GM12874 (cell line): Measurements from ENCODE around the gene LDLRAD4.

Experiments used
- TF ChIP-seq, protein P1 (sequence below): IDR thresholded peaks from 2 replicates; pipeline ENCODE4 v1.5.1; 2011; ENCODE audit warnings: low read depth, mild to moderate bottlenecking, control low read depth, low read length, moderate library complexity; ENCODE audit not compliant: insufficient read depth

The LDLRAD4 gene

DNA sequence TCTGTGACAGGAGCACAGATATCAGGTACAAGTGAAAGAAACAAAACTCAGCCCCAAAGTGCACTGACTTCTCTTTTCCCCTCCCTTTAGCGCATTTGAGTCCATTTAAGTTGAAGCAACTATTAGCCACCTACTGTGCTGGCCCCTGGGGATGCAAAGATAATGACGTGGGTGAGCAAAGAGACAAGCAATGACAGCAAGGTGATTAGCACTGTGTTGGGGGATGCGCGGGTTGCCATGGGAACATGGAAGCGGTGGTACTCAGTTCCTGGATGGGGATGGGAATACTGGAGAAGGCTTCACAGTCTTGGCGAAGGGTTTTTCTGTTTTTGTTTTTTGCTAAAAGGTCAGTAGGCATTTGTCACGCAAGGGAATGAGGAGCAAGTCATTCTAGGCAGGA, 205.8 kb downstream of the LDLRAD4 start:
- TF ChIP-seq, protein P1, sequence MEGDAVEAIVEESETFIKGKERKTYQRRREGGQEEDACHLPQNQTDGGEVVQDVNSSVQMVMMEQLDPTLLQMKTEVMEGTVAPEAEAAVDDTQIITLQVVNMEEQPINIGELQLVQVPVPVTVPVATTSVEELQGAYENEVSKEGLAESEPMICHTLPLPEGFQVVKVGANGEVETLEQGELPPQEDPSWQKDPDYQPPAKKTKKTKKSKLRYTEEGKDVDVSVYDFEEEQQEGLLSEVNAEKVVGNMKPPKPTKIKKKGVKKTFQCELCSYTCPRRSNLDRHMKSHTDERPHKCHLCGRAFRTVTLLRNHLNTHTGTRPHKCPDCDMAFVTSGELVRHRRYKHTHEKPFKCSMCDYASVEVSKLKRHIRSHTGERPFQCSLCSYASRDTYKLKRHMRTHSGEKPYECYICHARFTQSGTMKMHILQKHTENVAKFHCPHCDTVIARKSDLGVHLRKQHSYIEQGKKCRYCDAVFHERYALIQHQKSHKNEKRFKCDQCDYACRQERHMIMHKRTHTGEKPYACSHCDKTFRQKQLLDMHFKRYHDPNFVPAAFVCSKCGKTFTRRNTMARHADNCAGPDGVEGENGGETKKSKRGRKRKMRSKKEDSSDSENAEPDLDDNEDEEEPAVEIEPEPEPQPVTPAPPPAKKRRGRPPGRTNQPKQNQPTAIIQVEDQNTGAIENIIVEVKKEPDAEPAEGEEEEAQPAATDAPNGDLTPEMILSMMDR = no peak

DNA sequence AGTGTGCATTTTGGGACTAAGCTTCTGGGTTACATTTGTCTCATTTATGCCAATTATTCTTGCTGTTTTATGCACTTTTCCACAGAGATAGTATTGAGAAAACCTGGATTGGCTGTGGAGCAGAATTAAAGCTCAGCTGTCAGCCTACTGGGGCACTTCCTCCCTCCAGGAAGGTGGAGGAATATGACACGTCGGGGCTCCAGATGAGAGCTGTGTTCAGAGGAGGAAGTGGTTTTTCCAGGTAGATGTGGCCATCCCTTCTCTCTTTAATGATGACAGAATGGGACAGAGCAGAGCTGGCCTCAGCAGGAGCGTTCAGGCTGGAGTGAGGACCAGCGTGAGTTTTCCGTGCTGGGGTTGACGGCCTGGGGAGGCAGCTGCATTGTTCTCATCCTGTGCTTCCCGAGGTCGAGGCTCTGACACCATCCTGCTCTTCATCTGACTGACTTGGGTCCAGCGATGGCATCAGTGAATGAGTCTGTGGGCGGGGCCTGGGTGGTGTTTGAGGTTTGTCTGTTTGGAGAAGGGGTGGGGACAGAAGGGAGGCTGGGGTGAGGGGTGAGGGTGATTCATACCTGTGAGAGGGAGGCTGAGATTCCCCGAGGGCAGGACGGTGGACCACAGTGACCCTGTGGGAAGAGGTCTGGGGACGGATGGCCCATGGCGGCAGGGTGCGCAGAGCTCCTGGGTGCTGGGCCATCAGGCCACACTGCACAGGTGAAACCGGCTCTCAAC, 207.0 kb downstream of the LDLRAD4 start:
- TF ChIP-seq, protein P1 = no peak

DNA sequence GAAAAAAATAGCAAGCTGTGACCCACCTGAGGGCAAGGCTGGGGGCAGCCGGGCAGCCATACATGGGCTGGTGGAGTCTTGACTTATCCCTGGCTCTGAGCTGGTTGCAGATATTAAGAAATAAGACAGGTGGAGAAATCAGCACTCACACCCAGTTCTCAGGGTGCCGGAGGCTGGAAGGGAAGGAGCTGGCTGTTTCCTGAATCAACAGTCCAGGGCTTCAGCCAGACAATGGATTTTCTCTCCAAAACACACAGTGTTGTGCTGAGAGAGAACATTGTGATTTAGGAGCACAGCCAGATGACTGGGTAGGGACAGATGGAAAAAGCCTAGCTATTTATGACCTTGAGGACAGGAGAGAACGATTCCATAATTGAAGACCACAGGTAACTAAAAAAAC, 208.8 kb downstream of the LDLRAD4 start:
- TF ChIP-seq, protein P1 = no peak

DNA sequence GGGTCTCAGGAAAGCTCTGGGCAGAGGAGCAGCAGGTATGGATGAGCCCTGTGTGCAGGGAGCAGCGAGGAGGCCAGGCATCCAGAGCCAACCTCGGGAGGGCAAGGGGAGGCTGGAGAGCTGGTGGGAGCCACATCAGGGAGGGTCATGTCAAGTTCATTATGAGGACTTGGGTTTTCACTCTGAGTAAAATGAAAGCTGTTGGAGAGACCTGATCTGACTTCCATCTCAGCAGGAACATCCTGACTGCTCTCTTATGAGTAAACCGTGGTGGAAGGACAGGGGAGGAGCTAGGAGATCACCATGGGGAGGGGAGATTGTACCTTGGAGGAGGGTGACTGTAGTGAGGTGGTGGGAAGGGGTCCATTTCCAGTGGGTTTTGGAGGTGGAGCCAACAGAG, 209.8 kb downstream of the LDLRAD4 start:
- TF ChIP-seq, protein P1 = no peak

DNA sequence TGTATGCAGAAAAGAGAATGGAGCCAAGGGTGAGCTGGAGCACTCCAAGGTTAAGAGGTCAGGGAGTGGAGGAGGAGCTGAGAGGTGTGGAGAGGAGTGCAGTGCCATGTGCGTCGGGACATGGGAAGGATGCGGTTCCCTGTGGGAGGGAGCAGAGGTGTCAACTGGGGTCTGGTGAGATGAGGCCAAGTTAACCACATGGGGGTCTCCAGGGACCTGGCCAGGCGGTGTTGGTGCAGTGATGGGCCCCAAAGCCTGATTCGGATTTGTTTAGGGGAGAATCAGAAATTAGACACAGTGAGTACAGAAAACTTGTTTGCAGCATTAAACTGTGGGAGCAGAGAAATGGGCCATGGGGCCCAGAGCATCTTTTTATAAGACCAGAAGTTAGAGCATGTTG, 210.5 kb downstream of the LDLRAD4 start:
- TF ChIP-seq, protein P1 = no peak

DNA sequence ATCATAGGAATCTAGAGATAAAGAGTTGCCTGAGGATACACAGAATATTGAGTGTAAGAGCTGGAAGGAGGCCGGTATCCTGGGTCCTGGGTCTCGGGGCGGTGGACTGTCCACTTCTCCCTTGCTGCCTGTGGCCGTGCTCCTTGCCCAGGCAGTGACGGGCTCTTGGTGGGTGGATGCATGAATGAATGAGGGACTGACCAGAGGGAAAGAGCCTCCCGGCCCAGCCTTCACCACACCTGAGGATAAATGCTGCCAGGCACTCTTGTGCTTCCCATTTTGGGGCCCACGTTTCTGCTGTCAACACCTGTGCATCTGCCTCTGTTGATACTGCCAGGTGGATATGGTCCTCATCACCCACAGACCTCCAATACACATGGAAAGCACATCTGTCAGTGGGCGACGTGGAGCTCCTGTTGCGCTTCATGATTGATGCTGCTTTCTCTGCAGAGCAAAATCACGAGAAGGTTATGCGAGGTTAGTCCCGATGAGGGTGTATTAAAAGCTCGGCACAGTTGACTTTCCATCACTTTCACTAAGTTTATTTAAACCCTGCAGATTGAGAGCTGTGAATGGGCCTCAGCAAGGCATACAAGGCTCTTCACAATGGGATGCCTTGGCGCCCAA, 211.4 kb downstream of the LDLRAD4 start:
- TF ChIP-seq, protein P1 = no peak

DNA sequence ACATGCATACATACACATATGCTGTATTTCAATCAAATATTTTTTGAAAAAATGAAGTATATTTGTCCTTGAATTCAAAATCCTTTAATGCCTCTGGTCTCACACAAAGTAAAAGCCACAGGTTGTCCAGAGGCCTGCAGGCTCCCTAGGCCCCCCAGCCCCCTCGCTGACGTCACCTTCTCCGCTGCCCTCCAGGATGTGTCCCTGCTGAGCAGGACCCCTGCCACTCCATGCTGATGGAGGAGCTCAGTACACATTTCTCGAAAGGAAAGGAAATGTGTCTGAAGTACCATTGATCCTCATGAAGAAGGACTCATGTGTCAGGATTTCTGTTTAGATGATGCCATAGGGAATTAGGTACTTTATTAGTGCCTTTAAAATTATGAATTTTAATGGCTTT, 212.1 kb downstream of the LDLRAD4 start:
- TF ChIP-seq, protein P1 = no peak
